K562 (cell line): ENCODE data around the gene ACOT13. TPM values are rescaled to one million over a fixed set of nuclear protein-coding genes. Genes with fewer than 3 reads are reported as not detected.

Experiments
- FOXJ2 ChIP-seq: fragments of 200-800 bp; sonication (Bioruptor generic); IDR thresholded peaks from 2 replicates; pipeline ENCODE4 v1.6.1; 2016; ENCODE audit warnings: missing genetic modification characterization, missing compliant biosample characterization
- MLX ChIP-seq, 2 experiments: fragments of 450-650 bp in 1 of 2; sonication (generic) in 1 of 2; formaldehyde crosslinking; conservative IDR thresholded peaks; 2 replicates each; pipeline versions ENCODE4 v1.4.0 to v1.8.1; 2020 to 2022; ENCODE audit warnings: mild to moderate bottlenecking in 1 of 2, missing genetic modification reagents in 1 of 2
- RNF219 ChIP-seq: fragments of 250-450 bp; sonication (Bioruptor Pico); IDR thresholded peaks from 2 replicates; pipeline ENCODE4 v1.5.0; 2022; ENCODE audit warnings: mild to moderate bottlenecking
- SREBF2 ChIP-seq: sonication (generic); formaldehyde crosslinking; IDR thresholded peaks from 2 replicates; pipeline ENCODE4 v1.4.0; 2020; ENCODE audit warnings: mild to moderate bottlenecking, missing genetic modification reagents
- polyA plus RNA-seq, 8 experiments: library from polyadenylated mRNA; depleted of rRNA in 4 of 8; stranded (reverse) in 5 of 8; unstranded in 3 of 8; fragments of >200 nt; fragmentation: Nextera tagmentation in 2 of 8; fragmentation: Illumina TruSeq in 1 of 8; extraction: Ambion mirVana in 2 of 8; extraction: Trizol in 1 of 8; gene quantifications; 2 replicates each; pipeline versions ENCODE4 v1.2.1 to v1.2.3, GENCODE V29; 2011 to 2014; ENCODE audit warnings: inconsistent platforms in 1 of 8, missing spikeins in 1 of 8
- total RNA-seq, 7 experiments: library from RNA; depleted of rRNA in 6 of 7; stranded (reverse); fragments of >200 nt in 6 of 7; fragmentation: Illumina TruSeq in 2 of 7; extraction: Trizol in 2 of 7; gene quantifications; 2 replicates each; pipeline versions ENCODE4 v1.2.1 to v1.2.3, GENCODE V29; 2011 to 2021; ENCODE audit warnings: low replicate concordance in 1 of 7
- TF ChIP-seq, protein P1 (sequence below), 2 experiments: fragments of 450-650 bp; IDR thresholded peaks; 2 replicates each; pipeline ENCODE4 v1.6.1; 2016; ENCODE audit warnings: mild to moderate bottlenecking in 2 of 2, borderline replicate concordance in 1 of 2, low read depth in 1 of 2, moderate library complexity in 1 of 2
- TF ChIP-seq, protein P2 (sequence below): fragments of 250-450 bp; sonication (Bioruptor Pico); IDR thresholded peaks from 2 replicates; pipeline ENCODE4 v1.4.0; 2020
- TF ChIP-seq, protein P3 (sequence below): IDR thresholded peaks from 2 replicates; pipeline ENCODE4 v1.6.1; 2011; ENCODE audit not compliant: insufficient read length; ENCODE audit errors: extremely low read depth

Gene ACOT13
- total and polyA plus RNA-seq, 9 of the 15 experiments (the other 6 are each of a cell fraction or from before 2014, with no cell fraction given) = 14.1 to 129 (median 65.7) TPM

DNA sequence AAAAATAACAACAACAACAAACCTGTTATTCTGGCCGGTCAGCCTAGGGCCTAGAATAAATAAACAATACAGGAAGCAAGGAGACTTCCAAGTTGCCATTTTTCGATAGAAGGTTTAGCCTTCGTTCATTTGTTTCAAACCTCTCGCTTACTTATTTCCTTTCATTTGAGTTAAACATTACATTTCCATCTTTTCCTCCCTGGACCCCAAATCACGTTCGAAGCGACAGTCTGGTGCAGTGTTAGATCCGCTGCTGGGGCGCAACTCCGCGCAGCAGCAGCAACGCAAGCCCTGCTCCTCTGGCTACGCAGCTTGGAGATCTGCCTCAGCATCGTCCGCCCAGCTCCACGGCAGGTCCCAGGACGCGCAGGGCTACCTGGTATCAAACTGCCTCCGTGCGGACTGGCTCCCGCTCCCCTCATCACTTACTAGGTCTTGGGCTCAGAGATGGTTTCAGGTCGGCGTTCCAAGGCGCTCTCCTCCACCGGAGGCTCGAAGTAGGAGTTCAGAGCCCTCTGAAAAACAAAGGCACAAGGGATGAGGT, 708 bp upstream of the ACOT13 start (continued):
- TF ChIP-seq RNF219 (CRISPR knock-in tag) (no peak), FOXJ2 (tag) (no peak), SREBF2 (CRISPR knock-in tag) (no peak), MLX (CRISPR knock-in tag; conservative IDR thresholded peaks at IDR 0.05) (no peak)
- TF ChIP-seq, protein P1, sequence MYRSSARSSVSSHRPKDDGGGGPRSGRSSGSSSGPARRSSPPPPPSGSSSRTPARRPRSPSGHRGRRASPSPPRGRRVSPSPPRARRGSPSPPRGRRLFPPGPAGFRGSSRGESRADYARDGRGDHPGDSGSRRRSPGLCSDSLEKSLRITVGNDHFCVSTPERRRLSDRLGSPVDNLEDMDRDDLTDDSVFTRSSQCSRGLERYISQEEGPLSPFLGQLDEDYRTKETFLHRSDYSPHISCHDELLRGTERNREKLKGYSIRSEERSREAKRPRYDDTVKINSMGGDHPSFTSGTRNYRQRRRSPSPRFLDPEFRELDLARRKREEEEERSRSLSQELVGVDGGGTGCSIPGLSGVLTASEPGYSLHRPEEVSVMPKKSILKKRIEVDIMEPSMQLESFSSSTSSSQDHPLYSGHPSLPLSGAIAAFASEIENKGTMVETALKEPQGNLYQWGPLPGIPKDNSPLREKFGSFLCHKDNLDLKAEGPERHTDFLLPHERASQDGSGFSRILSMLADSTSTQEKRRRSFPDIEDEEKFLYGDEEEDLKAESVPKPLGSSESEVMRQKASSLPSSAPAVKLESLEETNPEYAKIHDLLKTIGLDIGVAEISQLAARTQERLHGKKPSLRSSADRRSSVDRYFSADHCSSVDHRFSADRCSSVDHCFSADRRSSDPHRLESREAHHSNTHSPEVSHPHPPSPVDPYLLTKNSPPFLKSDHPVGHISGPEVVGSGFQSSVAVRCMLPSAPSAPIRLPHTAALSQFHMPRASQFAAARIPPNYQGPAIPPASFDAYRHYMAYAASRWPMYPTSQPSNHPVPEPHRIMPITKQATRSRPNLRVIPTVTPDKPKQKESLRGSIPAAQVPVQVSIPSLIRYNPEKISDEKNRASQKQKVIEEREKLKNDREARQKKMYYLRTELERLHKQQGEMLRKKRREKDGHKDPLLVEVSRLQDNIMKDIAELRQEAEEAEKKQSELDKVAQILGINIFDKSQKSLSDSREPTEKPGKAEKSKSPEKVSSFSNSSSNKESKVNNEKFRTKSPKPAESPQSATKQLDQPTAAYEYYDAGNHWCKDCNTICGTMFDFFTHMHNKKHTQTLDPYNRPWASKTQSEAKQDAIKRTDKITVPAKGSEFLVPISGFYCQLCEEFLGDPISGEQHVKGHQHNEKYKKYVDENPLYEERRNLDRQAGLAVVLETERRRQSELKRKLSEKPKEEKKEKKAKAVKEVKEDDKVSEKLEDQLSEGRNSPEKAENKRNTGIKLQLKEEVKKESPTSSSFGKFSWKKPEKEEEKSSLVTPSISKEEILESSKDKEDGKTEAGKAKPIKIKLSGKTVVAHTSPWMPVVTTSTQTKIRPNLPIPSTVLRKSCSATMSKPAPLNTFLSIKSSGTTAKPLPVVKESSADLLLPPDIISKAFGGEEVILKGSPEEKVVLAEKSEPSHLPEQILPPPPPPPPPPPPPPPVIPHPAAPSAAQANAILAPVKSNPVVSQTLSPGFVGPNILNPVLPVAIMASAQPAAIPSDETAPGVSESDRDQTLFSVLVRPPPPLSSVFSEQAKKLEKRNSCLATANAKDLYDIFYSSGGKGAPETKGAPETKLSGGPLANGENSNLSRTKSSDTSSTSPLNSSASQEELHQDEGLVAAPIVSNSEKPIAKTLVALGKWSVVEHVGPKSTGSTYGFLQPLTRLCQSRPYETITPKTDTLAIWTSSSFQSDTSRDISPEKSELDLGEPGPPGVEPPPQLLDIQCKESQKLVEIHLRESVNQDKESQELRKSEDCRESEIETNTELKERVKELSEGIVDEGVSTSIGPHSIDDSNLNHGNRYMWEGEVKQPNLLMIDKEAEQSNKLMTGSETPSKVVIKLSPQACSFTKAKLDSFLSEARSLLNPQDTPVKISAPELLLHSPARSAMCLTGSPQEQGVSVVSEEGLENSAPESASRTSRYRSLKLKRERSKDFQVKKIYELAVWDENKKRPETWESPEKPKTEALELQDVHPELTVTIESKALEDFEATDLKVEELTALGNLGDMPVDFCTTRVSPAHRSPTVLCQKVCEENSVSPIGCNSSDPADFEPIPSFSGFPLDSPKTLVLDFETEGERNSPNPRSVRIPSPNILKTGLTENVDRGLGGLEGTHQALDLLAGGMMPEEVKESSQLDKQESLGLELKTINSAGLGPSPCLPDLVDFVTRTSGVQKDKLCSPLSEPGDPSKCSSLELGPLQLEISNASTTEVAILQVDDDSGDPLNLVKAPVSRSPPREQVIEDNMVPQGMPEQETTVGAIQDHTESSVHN (IDR thresholded peaks at IDR 0.05; ENCODE audit: borderline replicate concordance in 1 of 2, low read depth in 1 of 2) = no peak
- TF ChIP-seq, protein P2, sequence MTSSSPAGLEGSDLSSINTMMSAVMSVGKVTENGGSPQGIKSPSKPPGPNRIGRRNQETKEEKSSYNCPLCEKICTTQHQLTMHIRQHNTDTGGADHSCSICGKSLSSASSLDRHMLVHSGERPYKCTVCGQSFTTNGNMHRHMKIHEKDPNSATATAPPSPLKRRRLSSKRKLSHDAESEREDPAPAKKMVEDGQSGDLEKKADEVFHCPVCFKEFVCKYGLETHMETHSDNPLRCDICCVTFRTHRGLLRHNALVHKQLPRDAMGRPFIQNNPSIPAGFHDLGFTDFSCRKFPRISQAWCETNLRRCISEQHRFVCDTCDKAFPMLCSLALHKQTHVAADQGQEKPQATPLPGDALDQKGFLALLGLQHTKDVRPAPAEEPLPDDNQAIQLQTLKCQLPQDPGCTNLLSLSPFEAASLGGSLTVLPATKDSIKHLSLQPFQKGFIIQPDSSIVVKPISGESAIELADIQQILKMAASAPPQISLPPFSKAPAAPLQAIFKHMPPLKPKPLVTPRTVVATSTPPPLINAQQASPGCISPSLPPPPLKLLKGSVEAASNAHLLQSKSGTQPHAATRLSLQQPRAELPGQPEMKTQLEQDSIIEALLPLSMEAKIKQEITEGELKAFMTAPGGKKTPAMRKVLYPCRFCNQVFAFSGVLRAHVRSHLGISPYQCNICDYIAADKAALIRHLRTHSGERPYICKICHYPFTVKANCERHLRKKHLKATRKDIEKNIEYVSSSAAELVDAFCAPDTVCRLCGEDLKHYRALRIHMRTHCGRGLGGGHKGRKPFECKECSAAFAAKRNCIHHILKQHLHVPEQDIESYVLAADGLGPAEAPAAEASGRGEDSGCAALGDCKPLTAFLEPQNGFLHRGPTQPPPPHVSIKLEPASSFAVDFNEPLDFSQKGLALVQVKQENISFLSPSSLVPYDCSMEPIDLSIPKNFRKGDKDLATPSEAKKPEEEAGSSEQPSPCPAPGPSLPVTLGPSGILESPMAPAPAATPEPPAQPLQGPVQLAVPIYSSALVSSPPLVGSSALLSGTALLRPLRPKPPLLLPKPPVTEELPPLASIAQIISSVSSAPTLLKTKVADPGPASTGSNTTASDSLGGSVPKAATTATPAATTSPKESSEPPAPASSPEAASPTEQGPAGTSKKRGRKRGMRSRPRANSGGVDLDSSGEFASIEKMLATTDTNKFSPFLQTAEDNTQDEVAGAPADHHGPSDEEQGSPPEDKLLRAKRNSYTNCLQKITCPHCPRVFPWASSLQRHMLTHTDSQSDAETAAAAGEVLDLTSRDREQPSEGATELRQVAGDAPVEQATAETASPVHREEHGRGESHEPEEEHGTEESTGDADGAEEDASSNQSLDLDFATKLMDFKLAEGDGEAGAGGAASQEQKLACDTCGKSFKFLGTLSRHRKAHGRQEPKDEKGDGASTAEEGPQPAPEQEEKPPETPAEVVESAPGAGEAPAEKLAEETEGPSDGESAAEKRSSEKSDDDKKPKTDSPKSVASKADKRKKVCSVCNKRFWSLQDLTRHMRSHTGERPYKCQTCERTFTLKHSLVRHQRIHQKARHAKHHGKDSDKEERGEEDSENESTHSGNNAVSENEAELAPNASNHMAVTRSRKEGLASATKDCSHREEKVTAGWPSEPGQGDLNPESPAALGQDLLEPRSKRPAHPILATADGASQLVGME = peak; percentile 80; the same call in 1 of the 2 replicates
- TF ChIP-seq, protein P3, sequence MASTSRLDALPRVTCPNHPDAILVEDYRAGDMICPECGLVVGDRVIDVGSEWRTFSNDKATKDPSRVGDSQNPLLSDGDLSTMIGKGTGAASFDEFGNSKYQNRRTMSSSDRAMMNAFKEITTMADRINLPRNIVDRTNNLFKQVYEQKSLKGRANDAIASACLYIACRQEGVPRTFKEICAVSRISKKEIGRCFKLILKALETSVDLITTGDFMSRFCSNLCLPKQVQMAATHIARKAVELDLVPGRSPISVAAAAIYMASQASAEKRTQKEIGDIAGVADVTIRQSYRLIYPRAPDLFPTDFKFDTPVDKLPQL = no peak
